K562 (cell line): ENCODE data around the gene GLRX2. TPM values are rescaled to one million over a fixed set of nuclear protein-coding genes. Genes with fewer than 3 reads are reported as not detected.

Source experiments
- ATAC-seq: fragments of 200-7000 bp; cut with Tn5 transposase; 3 replicates; pipeline ENCODE4 v1.9.1; 2020; ENCODE audit warnings: moderate library complexity
- Bru-seq: library from RNA; stranded (reverse); fragments of 400-500 nt; gene quantifications from one replicate; lab custom pipeline; 2021; lab: Mats Ljungman, UMichigan
- BruChase-seq, 2 experiments: library from RNA; stranded (reverse); fragments of 400-500 nt; gene quantifications; one replicate each; lab custom pipeline; 2021; lab: Mats Ljungman, UMichigan
- BruUV-seq: library from RNA; stranded (reverse); fragments of 400-500 nt; replicated peaks from 2 replicates; lab custom pipeline; 2021; lab: Mats Ljungman, UMichigan
- CTCF ChIA-PET: fragments of 300-600 bp; formaldehyde crosslinking; extraction: SDS; loops from one replicate; lab custom pipeline; 2021; ENCODE audit warnings: low intra/inter-chr PET ratio; lab: Yijun Ruan, JAX
- POLR2A ChIA-PET: fragments of 300-600, 350-650 bp; sonication (Branson Sonifier 250); formaldehyde crosslinking; extraction: SDS; loops from one replicate; lab custom pipeline; 2021; ENCODE audit warnings: antibody characterized with exemption, inconsistent platforms; lab: Yijun Ruan, JAX
- DNase-seq, 4 experiments: peaks; one replicate each; pipeline versions ENCODE4 v3.0.0 to v3.0.0-alpha.2; 2011 to 2018; ENCODE audit warnings: low spot score in 3 of 4, mixed read lengths in 3 of 4; ENCODE audit errors: extremely low read depth in 1 of 4
- FAIRE-seq: peaks from 2 replicates; lab custom pipeline; 2011; peaks lifted over from hg19 to GRCh38; lab: Jason Lieb, UNC
- H2AFZ ChIP-seq: 2 replicates; pipeline ENCODE4 v1.6.0; 2011; ENCODE audit warnings: low read depth, low read length, control low read depth, inconsistent platforms
- H3K27ac ChIP-seq: fragments of 200-600 bp; 3 replicates; pipeline ENCODE4 v1.8.0; 2011; ENCODE audit warnings: low read depth, mild to moderate bottlenecking, control low read depth, inconsistent platforms, low read length, moderate library complexity, mixed read lengths; ENCODE audit errors: extremely low read depth
- H3K27me3 ChIP-seq, 2 experiments: fragments of 300-600 bp in 1 of 2; 2 replicates in 1 of 2; 3 replicates in 1 of 2; pipeline versions ENCODE4 v1.6.0 to v1.8.0; 2011; ENCODE audit warnings: inconsistent platforms in 2 of 2, low read length in 2 of 2, mild to moderate bottlenecking in 1 of 2, mixed read lengths in 1 of 2, moderate library complexity in 1 of 2; ENCODE audit not compliant: control insufficient read depth in 2 of 2, insufficient read depth in 2 of 2
- H3K36me3 ChIP-seq: fragments of 300-600 bp; 3 replicates; pipeline ENCODE4 v1.8.0; 2011; ENCODE audit warnings: mild to moderate bottlenecking, low read length, inconsistent platforms; ENCODE audit not compliant: control insufficient read depth, insufficient read depth
- H3K4me1 ChIP-seq, 2 experiments: fragments of 200-600 bp in 1 of 2; replicated peaks in 1 of 2; 2 replicates in 1 of 2; 3 replicates in 1 of 2; pipeline versions ENCODE4 v1.5.1 to v1.8.0; 2011; ENCODE audit warnings: inconsistent platforms in 2 of 2, low read length in 2 of 2, mild to moderate bottlenecking in 1 of 2, mixed read lengths in 1 of 2, moderate library complexity in 1 of 2; ENCODE audit not compliant: control insufficient read depth in 2 of 2, insufficient read depth in 2 of 2
- H3K4me2 ChIP-seq: 2 replicates; pipeline ENCODE4 v1.6.1; 2011; ENCODE audit warnings: low read length, control low read depth, inconsistent platforms, mixed read lengths; ENCODE audit not compliant: insufficient read depth
- H3K4me3 ChIP-seq: fragments of 200-600 bp; sonication (generic), shearing (Covaris generic); 2 replicates; pipeline ENCODE4 v1.5.1; 2016; ENCODE audit warnings: control low read depth, inconsistent platforms
- H3K79me2 ChIP-seq: fragments of 200-600 bp; 3 replicates; pipeline ENCODE4 v1.8.0; 2011; ENCODE audit warnings: low read length, inconsistent platforms; ENCODE audit not compliant: control insufficient read depth, insufficient read depth
- H3K9ac ChIP-seq, 2 experiments: 2 replicates each; pipeline versions ENCODE4 v1.6.0 to v1.6.1; 2011; ENCODE audit warnings: low read depth in 2 of 2, low read length in 2 of 2, control low read depth in 1 of 2, inconsistent platforms in 1 of 2, mild to moderate bottlenecking in 1 of 2, mixed read lengths in 1 of 2; ENCODE audit not compliant: insufficient read depth in 1 of 2
- H3K9me1 ChIP-seq: one replicate; pipeline ENCODE4 v1.6.0; 2011; ENCODE audit warnings: inconsistent platforms, mild to moderate bottlenecking, low read length, moderate library complexity; ENCODE audit not compliant: control insufficient read depth, insufficient read depth
- H3K9me3 ChIP-seq: replicated peaks from 2 replicates; pipeline ENCODE4 v1.5.1; 2011; ENCODE audit warnings: low read depth, low read length, inconsistent platforms; ENCODE audit not compliant: control insufficient read depth, insufficient read depth
- H4K20me1 ChIP-seq: replicated peaks from 2 replicates; pipeline ENCODE4 v1.6.1; 2011; ENCODE audit warnings: low read length, inconsistent platforms, mixed read lengths; ENCODE audit not compliant: control insufficient read depth, insufficient read depth
- ASH1L ChIP-seq: fragments of 450-650 bp; IDR thresholded peaks from 2 replicates; pipeline ENCODE4 v1.6.1; 2018; ENCODE audit warnings: borderline replicate concordance, mild to moderate bottlenecking, low read depth; ENCODE audit not compliant: partially characterized antibody
- CXXC5 ChIP-seq: fragments of 250-450 bp; sonication (Bioruptor Pico); IDR thresholded peaks from 2 replicates; pipeline ENCODE4 v1.8.0; 2022; ENCODE audit warnings: inconsistent platforms, mild to moderate bottlenecking, moderate library complexity
- DEAF1 ChIP-seq: fragments of 450-650 bp; formaldehyde crosslinking; IDR thresholded peaks from 2 replicates; pipeline ENCODE4 v1.4.0; 2020; ENCODE audit warnings: mild to moderate bottlenecking, moderate library complexity
- EZH2 ChIP-seq: IDR thresholded peaks from 2 replicates; pipeline ENCODE4 v1.6.1; 2012; ENCODE audit warnings: low read depth, mild to moderate bottlenecking, inconsistent platforms, low read length, borderline replicate concordance
- FOXP1 ChIP-seq: sonication (generic); formaldehyde crosslinking; IDR thresholded peaks from 2 replicates; pipeline ENCODE4 v1.8.0; 2022; ENCODE audit warnings: mild to moderate bottlenecking, missing genetic modification reagents
- MTA2 ChIP-seq: fragments of 450-650 bp; IDR thresholded peaks from 2 replicates; pipeline ENCODE4 v1.6.1; 2016; ENCODE audit warnings: low read depth
- PHB2 ChIP-seq: fragments of 450-650 bp; IDR thresholded peaks from 2 replicates; pipeline ENCODE4 v1.6.1; 2017; ENCODE audit warnings: low read depth
- ZBTB12 ChIP-seq: fragments of 250-450 bp; sonication (Bioruptor Pico); IDR thresholded peaks from 2 replicates; pipeline ENCODE4 v1.4.0; 2020
- ZBTB49 ChIP-seq: sonication (generic); formaldehyde crosslinking; IDR thresholded peaks from 2 replicates; pipeline ENCODE4 v1.8.0; 2022; ENCODE audit warnings: missing genetic modification reagents, mild to moderate bottlenecking, borderline replicate concordance
- WGBS: fragments of 100-300 bp; shearing (Covaris generic); methylation state at CpG from one replicate; pipeline ENCODE4 v1.1.6; 2016; ENCODE audit warnings: low coverage, mixed read lengths; ENCODE audit not compliant: insufficient coverage; ENCODE audit errors: missing lambda C conversion rate; 5-methylcytosine and 5-hydroxymethylcytosine counted together
- in situ Hi-C: fragments of 300-500 bp; cut with MboI; formaldehyde crosslinking; loops from 4 replicates; pipeline ENCODE4 v1.15.0; 2018; ENCODE audit warnings: inconsistent platforms, mixed read lengths
- intact Hi-C: fragments of 100-400 bp; cut with micrococcal nuclease; formaldehyde crosslinking; loops from 2 replicates; pipeline ENCODE4 v1.14.2; 2022
- long read RNA-seq, 3 experiments: library from polyadenylated mRNA in 2 of 3; library from RNA in 1 of 3; unstranded in 2 of 3; stranded (forward) in 1 of 3; transcript quantifications; one replicate each; pipeline ENCODE4 v2.0.0, GENCODE V29; 2019 to 2022
- polyA minus RNA-seq, 3 experiments: library from RNA; depleted of rRNA, polyadenylated mRNA; stranded (reverse); fragments of >200 nt; gene quantifications; 2 replicates each; pipeline ENCODE4 v1.2.3, GENCODE V29; 2011
- polyA plus RNA-seq, 8 experiments: library from polyadenylated mRNA; depleted of rRNA in 4 of 8; stranded (reverse) in 5 of 8; unstranded in 3 of 8; fragments of >200 nt; fragmentation: Nextera tagmentation in 2 of 8; fragmentation: Illumina TruSeq in 1 of 8; extraction: Ambion mirVana in 2 of 8; extraction: Trizol in 1 of 8; gene quantifications; 2 replicates each; pipeline versions ENCODE4 v1.2.1 to v1.2.3, GENCODE V29; 2011 to 2014; ENCODE audit warnings: inconsistent platforms in 1 of 8, missing spikeins in 1 of 8
- total RNA-seq, 7 experiments: library from RNA; depleted of rRNA in 6 of 7; stranded (reverse); fragments of >200 nt in 6 of 7; fragmentation: Illumina TruSeq in 2 of 7; extraction: Trizol in 2 of 7; gene quantifications; 2 replicates each; pipeline versions ENCODE4 v1.2.1 to v1.2.3, GENCODE V29; 2011 to 2021; ENCODE audit warnings: low replicate concordance in 1 of 7

The GLRX2 gene
- 4.8 and 10.3 TPM in 2 replicates for total RNA-seq (2011; cell fraction: chromatin; rRNA removed; ENCODE audit: low replicate concordance)
- total RNA-seq (2011; cell fraction: nucleolus; rRNA removed): 2.8 and 4.2 TPM in 2 replicates
- 4.3 and 8.2 TPM in 2 replicates for total RNA-seq (2011; cell fraction: nucleoplasm; rRNA removed)
- total RNA-seq (2014; rRNA removed) (29.4 and 54.2 TPM in 2 replicates), total RNA-seq (2014; rRNA removed; fragmentation: Illumina TruSeq; extraction: Trizol) (82.6 and 99.3 TPM in 2 replicates), total RNA-seq (2015; rRNA removed; fragmentation: Illumina TruSeq; extraction: Trizol) (61.4 and 72.1 TPM in 2 replicates), total RNA-seq (2021) (64.2 and 69.5 TPM in 2 replicates), polyA plus RNA-seq (2011; rRNA removed) (21.4 and 47.8 TPM in 2 replicates), polyA plus RNA-seq (2014; fragmentation: Illumina TruSeq; extraction: Trizol) (47.7 and 55.1 TPM in 2 replicates), polyA plus RNA-seq (2014; fragmentation: Nextera tagmentation; extraction: Ambion mirVana) (10 to 100 TPM; 13.3 to 16.8 TPM), polyA plus RNA-seq (2014; rRNA removed) (62.2 and 62.4 TPM in 2 replicates), polyA minus RNA-seq (2011; rRNA and poly(A)+ RNA removed) (9.6 and 14.7 TPM in 2 replicates), Bru-seq, nascent RNA (percentile 93 among the genes with signal in this experiment), BruChase-seq, experiment 1, labeled RNA remaining after a 2-hour chase (percentile 80 among the genes with signal in this experiment), BruChase-seq, experiment 2, labeled RNA remaining after a 6-hour chase (percentile 77 among the genes with signal in this experiment)
- 10.6 and 15.4 TPM in 2 replicates for polyA plus RNA-seq (2011; cell fraction: cytosol; rRNA removed)
- polyA plus RNA-seq (2011; cell fraction: nucleus; rRNA removed): 7.8 and 8.6 TPM in 2 replicates
- 56.4 and 76.0 TPM in 2 replicates for polyA plus RNA-seq (2012)
- 5.5 and 6.5 TPM in 2 replicates for polyA minus RNA-seq (2011; cell fraction: cytosol; rRNA and poly(A)+ RNA removed)
- polyA minus RNA-seq (2011; cell fraction: nucleus; rRNA and poly(A)+ RNA removed): 3.6 and 5.6 TPM in 2 replicates
- long read RNA-seq, experiment 1, transcript GLRX2-201 (4 exons, 701 nt): major isoform, 82 of 121 reads
- long read RNA-seq, experiment 1, partial matches to known transcripts: 4 of 121 reads
- long read RNA-seq, experiment 1, other reads (novel, unspliced or antisense): 33 of 121 reads
- long read RNA-seq, experiment 2, transcript GLRX2-201 (4 exons, 701 nt): major isoform, 34 of 45 reads
- long read RNA-seq, experiment 2, partial matches to known transcripts: 8 of 45 reads
- long read RNA-seq, experiment 2, other reads (novel, unspliced or antisense): 3 of 45 reads
- long read RNA-seq, experiment 3, transcript GLRX2-201 (4 exons, 701 nt): major isoform, 58 of 68 reads
- long read RNA-seq, experiment 3, partial matches to known transcripts: 2 of 68 reads
- long read RNA-seq, experiment 3, other reads (novel, unspliced or antisense): 5 of 68 reads

- intact Hi-C loops (loop anchor here (1.0 to 2.0 kb wide), 4 partner anchors 8 to 46 kb away; partner anchors contain the start of genes RO60 and UCHL5), in situ Hi-C loops (no loop called here)
- peak within 1 kb of the TSS; percentile 83 to 94 for H3K9ac ChIP-seq
- no peaks in the 10 kb centered on the region for H3K9me1 ChIP-seq
- H3K9me3 ChIP-seq: no peaks in the 10 kb centered on the region
- peak; percentile 91 for ATAC-seq
- no peaks in the 10 kb centered on the region for H4K20me1 ChIP-seq
- POLR2A ChIA-PET: interaction anchor here (0.7 to 4.9 kb wide), 11 partner anchors 8 to 855 kb away, joined by 3 to 29 read pairs (median 9); partner anchors contain the start of genes CDC73, RO60 and UCHL5
- H3K27me3 ChIP-seq: no peaks in the 10 kb centered on the region
- WGBS: under 1% methylated on average over 52 of the region's 73 CpGs
- H3K4me1 ChIP-seq: peaks cover 10 to 18% of the 10 kb centered on the region in 2 experiments; a peak in 4 of 5 replicates
- peak within 1 kb of the TSS; percentile 88 for H2AFZ ChIP-seq
- H3K36me3 ChIP-seq: peaks cover 23% of the 10 kb centered on the region
- peak within 1 kb of the TSS; percentile 79 for H3K27ac ChIP-seq
- FAIRE-seq: peak; percentile 70
- peak; percentile 97 to 98 (median 98) for DNase-seq
- peaks cover 40% of the 10 kb centered on the region for H3K79me2 ChIP-seq
- H3K4me2 ChIP-seq: peak within 1 kb of the TSS; percentile 82
- no TSS peak for BruUV-seq
- H3K4me3 ChIP-seq: peak within 1 kb of the TSS; percentile 73
- CTCF ChIA-PET: no interaction called here
- no peak for TF ChIP-seq ASH1L
- no peak for TF ChIP-seq EZH2
- TF ChIP-seq PHB2: no peak
- no peak for TF ChIP-seq ZBTB12 (CRISPR knock-in tag)
- 0 out of 2 replicates have a peak, but pooled peaks have one; percentile 60 for TF ChIP-seq FOXP1
- TF ChIP-seq CXXC5 (CRISPR knock-in tag): peak; percentile 81
- no peak for TF ChIP-seq MTA2
- no peak for TF ChIP-seq ZBTB49 (CRISPR knock-in tag)
- TF ChIP-seq DEAF1 (CRISPR knock-in tag): no peak
Measured at GRCh38 chr1:193104907-193105820, at the start of gene GLRX2. GLRX2 (minus strand) TSS chr1:193105414; CDS start chr1:193105382, 32 bp downstream.
